ENCODE measurements around the gene FBXL15. TPM values are rescaled to one million over a fixed set of nuclear protein-coding genes. Genes with fewer than 3 reads are reported as not detected.

Gene FBXL15
- total and polyA plus RNA-seq, 2 donors, result 2.0 to 36.6 TPM

DNA sequence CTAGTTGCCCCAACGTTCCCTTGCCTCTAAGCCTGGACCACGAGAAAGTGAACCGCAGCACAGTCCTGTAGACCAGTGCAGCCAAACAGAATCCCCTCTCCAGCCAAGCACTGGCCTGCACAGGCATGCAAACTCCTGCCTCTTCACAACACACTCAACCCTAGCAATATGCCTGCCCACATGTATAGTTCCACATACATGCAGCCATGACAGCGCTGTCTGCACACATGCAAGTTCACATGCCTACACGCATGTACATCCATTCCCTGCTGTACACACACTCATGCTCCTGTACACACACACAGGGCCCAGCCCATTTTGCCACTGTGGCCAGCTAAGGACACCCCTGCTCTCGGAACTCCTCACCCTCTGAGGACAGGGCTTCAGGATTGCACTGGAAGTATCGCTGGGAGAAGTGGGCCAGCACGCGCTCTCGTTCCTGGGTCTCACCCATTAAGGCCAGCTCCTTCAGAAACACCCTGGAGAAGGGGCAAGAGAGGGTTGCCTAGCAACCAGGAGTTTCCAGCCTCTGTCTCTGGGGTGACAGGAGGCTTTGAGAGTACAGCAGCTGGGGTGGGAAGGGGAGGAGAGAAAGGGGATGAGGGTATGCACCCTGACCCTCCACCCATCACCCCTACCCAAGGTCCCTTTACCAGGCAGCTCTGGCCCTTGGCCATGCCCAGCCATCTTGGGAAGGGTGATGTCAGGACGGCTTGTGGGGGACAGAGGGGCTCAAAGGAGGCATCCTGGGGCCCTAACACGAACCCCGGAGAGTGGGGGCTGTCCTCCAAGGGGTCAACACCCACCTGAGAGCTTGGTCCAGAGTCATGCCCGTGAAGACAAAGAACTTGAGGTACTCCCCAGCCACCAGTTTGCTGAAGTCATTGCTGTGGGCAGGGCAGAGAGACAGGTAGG lies 9.0 kb upstream of the FBXL15 start:
- Histone ChIP-seq H3K27ac (ENCODE audit: low read depth) (no peak overlapping the region), H3K4me3 (ENCODE audit: low read depth, low read length) (no peak overlapping the region), H3K4me1 (ENCODE audit: insufficient read depth) (no peaks in the 10 kb centered on the region), H3K36me3 (ENCODE audit: insufficient read depth) (no peaks in the 10 kb centered on the region)
- no peak for DNase-seq (ENCODE audit: extremely low spot score)
- WGBS, result 84% methylated on average over 14 of the region's 14 CpGs

DNA sequence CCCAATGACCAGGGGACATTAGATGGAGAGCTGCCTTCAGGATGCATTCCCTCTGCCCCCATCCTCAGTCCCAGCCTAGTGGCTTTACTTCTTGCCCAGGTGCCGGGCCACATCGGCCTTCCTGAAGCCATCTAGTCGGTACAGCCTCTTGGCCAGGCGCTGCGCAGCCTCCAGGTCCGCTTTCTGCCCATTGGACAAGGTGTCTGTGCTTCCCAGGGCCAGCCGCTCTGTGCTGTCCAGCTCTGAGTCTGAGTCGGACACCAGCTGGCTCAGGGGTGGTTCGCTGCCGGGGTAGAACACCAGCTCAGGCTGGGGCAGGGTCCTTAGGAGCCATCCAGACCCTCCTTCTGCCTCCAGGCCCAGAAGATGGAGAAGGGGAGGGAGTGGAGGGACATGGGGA lies 8.3 kb upstream of the FBXL15 start:
- H3K36me3 ChIP-seq (ENCODE audit: insufficient read depth), result no peaks in the 10 kb centered on the region
- no peak overlapping the region for H3K4me3 ChIP-seq (ENCODE audit: low read depth, low read length)
- H3K27ac ChIP-seq (ENCODE audit: low read depth), result no peak overlapping the region
- 88% methylated on average over 10 of the region's 10 CpGs for WGBS
- no peaks in the 10 kb centered on the region for H3K4me1 ChIP-seq (ENCODE audit: insufficient read depth)
- no peak for DNase-seq (ENCODE audit: extremely low spot score)

DNA sequence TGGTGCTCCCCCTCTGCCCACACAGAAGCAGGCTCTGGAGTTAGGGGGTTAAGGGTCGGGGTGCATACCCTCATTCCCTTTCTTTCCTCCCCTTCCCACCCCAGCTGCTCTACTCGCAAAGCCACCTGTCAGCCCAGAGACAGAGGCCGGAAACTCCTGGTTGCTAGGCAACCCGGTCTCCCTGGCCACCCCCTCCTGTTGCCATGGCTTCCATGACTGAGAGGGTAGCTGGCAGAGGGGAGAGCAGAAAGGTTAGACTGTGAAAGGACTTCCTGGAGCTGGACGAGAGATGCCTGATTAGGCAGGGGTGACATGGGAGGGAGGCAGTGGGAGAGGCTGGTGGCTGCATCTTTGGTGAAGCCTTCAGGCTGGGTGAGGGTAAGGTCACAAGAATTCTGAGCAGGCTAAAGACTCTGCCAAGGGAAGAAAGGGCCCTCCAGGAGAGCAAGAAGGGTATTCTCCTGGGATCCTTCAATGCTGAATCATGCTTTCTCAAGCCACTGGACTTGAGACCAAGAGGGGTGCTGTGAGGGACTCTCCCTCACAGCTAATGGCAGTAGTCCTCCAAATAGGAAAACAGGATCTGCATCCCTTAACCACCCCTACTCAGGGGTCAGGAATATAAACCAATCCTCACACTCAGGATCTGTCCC lies 7.5 kb upstream of the FBXL15 start:
- DNase-seq (ENCODE audit: extremely low spot score), result no peak
- WGBS, result 16% methylated on average over 5 of the region's 5 CpGs

DNA sequence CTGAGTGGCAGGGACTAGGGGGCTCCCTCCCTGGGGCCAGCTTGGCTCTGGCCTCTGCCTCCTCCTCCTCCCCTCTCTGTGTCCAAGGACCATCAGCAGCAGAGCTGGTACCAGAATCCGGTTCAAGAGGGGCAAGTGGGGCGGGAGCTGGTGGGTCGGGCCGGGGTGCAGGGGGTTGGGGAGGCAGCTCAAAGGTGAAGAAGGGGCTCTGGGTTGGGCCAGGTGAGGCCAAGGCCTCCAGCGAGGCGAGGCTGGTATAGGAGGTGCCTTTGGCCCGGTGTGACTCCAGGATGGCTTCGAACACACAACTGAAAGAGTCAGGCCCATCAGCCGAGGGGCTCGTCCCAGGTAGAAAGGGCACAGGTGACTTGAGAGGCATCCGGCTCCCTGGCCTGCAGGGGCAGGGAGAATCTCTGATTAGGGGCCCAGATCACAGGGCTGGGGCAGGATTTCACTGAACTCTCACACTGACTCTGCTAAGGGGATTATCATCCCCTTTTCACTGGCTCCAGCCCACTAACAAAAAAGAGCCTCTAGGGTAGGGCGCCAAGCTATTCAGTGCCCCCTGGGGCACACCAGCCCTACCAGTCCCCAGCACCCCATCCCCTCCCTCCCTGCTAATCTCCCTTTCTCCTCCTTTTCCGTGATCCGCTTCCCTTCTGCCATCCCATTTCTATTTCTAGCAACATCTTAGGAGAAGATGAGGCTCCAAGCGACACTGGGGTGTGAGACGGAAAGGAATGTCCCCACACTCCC lies 6.7 kb upstream of the FBXL15 start:
- DNase-seq (ENCODE audit: extremely low spot score), result no peak
- no peaks in the 10 kb centered on the region for H3K36me3 ChIP-seq (ENCODE audit: insufficient read depth)
- H3K27ac ChIP-seq (ENCODE audit: low read depth), result no peak overlapping the region
- no peaks in the 10 kb centered on the region for H3K4me1 ChIP-seq (ENCODE audit: insufficient read depth)
- H3K4me3 ChIP-seq (ENCODE audit: low read depth, low read length), result no peak overlapping the region
- WGBS, result 77% methylated on average over 16 of the region's 16 CpGs

More for the DNA sequence above, 7.5 kb upstream of the FBXL15 start:
- no peaks in the 10 kb centered on the region for H3K4me1 ChIP-seq (ENCODE audit: insufficient read depth)
- no peak overlapping the region for H3K4me3 ChIP-seq (ENCODE audit: low read depth, low read length)
- H3K36me3 ChIP-seq (ENCODE audit: insufficient read depth), result no peaks in the 10 kb centered on the region
- no peak overlapping the region for H3K27ac ChIP-seq (ENCODE audit: low read depth)

DNA sequence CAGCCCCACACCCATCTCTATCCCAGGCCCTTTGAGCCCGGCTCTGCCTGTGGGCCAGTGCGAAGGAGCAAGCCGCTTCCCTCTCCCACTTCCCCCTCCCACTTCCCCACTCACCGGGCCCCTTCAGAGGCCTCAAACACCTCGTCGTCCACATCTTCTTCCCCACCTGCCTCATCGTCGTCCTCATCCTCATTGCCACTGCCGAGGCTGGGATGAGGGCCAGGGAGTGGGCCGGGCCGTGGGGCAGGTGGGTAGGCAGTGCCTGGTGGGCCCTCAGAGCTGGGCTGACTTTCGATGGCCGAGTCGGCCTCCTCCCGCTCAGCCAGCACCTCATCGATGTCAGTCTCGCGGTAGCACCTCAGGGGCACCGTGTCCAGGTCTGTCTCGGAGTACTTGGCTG lies 5.9 kb upstream of the FBXL15 start:
- no peak overlapping the region for H3K27ac ChIP-seq (ENCODE audit: low read depth)
- no peak for DNase-seq (ENCODE audit: extremely low spot score)
- no peaks in the 10 kb centered on the region for H3K4me1 ChIP-seq (ENCODE audit: insufficient read depth)
- H3K36me3 ChIP-seq (ENCODE audit: insufficient read depth), result no peaks in the 10 kb centered on the region
- no peak overlapping the region for H3K4me3 ChIP-seq (ENCODE audit: low read depth, low read length)
- 45% methylated on average over 20 of the region's 20 CpGs for WGBS

DNA sequence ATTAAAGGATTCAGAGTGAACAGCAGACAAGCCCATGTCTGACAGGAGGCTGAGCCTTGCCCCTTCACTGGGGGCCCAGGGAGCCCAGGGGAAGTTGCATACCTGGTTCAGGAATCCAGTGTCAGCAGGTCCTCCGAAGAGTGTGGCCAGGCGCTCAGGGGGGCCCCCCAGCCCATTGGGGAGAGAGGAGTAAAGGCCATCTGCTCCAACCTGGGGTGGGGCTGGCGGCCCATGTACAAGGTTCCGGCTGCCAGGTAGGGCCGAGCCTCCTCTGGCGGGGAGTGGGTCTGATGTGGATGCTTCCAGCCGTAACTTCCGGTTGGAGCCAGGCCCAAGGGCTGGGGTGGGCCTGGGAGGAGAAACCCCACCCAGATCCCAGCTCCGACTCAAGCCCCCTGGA lies 4.4 kb upstream of the FBXL15 start:
- H3K4me1 ChIP-seq (ENCODE audit: insufficient read depth), result no peaks in the 10 kb centered on the region
- DNase-seq (ENCODE audit: extremely low spot score), result no peak
- H3K4me3 ChIP-seq (ENCODE audit: low read depth, low read length), result no peak overlapping the region
- no peaks in the 10 kb centered on the region for H3K36me3 ChIP-seq (ENCODE audit: insufficient read depth)
- WGBS, result 76% methylated on average over 9 of the region's 9 CpGs
- no peak overlapping the region for H3K27ac ChIP-seq (ENCODE audit: low read depth)

DNA sequence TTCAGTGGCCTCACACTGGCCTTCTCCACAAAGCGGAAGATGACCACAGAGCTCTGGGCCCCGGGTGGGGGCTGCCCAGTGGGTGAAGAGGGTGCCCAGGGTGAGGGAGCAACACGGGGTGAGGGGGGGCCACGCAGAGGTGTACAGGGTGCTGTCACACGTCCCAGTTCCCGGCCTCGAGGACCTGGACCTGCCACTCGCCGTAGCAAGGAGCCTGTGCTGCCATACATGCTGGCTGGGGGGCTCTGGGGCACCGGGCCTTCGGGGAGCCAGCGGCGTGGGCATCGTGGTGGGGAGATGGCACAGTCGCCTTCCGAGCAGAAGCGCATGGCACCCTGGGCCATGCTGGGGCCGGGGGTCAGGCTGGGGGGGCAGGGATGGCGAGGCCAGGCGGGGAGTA lies 3.9 kb upstream of the FBXL15 start:
- H3K36me3 ChIP-seq (ENCODE audit: insufficient read depth), result no peaks in the 10 kb centered on the region
- no peak overlapping the region for H3K4me3 ChIP-seq (ENCODE audit: low read depth, low read length)
- 85% methylated on average over 20 of the region's 20 CpGs for WGBS
- DNase-seq (ENCODE audit: extremely low spot score), result no peak
- H3K4me1 ChIP-seq (ENCODE audit: insufficient read depth), result no peaks in the 10 kb centered on the region
- no peak overlapping the region for H3K27ac ChIP-seq (ENCODE audit: low read depth)

DNA sequence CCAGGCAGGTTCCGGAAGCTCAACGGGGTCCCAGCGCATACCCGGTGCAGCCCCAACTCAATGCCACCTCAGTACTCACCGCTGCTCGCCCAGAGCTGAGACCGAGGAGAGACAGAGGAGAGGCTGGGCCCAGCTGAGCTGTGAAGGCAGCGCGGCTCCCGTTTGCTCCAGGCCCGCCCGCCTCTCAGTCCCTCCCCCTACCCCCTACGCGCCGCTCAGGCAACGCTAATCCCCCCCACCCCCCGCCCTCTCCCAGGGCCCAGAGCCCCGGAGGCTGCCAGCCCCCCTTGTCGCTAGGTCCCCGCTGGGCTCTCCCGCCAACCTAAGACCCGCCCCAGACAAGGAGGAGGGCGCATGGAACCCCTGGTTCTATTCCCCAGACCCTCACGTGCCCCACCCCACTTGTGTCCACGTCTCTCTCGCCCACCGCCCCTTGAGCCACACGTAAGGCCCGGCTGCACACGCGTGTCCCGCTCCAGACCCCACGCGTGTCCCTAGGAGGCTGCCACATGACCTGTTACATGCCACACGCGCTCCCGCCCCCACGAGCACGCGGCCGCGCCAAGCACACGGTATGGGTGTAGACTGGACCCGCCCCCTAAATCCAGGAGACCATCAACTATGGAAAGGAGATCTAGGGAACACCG lies 1.9 kb upstream of the FBXL15 start, which contains the start of gene PSD:
TSS of gene PSD (minus strand) at position 164 of the 647 bp plus-strand sequence. CDS start 1,747 bp downstream, outside the sequence.
- Histone ChIP-seq H3K4me1 (ENCODE audit: insufficient read depth) (no peaks in the 10 kb centered on the region), H3K4me3 (ENCODE audit: low read depth, low read length) (peak within 1 kb of the TSS; percentile 89), H3K36me3 (ENCODE audit: insufficient read depth) (no peaks in the 10 kb centered on the region), H3K27ac (ENCODE audit: low read depth) (no peak within 1 kb of the TSS)
- DNase-seq (ENCODE audit: extremely low spot score), result no peak
- WGBS, result 2% methylated on average over 45 of the region's 45 CpGs

DNA sequence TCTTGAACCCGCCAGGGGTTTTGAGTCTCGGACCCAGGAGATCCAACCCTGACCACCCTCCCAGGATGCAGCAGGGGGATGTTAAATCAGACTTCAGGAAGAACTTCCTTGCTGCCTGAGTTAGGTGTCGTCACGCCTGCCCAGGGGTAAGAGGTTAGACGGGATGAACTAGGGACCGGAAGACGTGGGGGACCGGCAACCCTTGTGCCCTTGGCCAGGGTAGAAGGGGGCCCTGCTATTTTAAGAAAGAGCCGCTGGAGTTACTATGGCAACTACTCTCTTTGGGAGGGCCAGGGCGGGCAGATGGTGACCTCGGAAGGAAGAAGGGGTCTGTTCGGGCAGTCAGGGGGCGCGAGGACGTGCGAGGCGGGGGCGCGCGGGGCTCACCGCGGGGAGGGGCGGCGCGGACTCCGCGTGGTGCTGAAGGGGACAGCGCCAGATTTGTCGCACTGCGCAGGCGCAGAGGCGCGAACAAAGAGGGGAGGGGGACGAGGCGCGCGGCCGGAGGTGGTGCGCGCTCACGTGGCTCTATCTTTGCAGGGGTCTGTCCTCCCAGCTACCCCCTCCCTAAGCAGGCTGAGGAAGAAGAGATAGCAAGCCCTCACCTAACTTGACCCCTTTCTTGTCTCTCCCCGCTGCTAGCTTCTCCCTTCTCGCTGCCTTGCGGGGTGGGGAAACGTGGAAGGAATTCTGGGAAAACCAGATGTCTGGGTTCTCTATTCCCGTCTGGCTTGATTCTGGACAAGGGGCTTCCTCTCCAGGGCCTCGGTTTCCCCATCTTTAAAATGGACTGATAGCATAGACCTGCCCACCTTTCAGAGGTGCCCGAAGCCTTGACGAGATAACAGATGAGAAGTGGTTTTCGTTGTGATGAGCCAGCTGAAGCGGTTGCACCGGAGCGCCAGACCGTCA lies 1.1 kb upstream of the FBXL15 start:
- under 1% methylated on average over 54 of the region's 54 CpGs for WGBS
- Histone ChIP-seq H3K4me3 (ENCODE audit: low read depth, low read length) (peak overlapping the region; percentile 89), H3K4me1 (ENCODE audit: insufficient read depth) (no peaks in the 10 kb centered on the region), H3K36me3 (ENCODE audit: insufficient read depth) (no peaks in the 10 kb centered on the region), H3K27ac (ENCODE audit: low read depth) (no peak overlapping the region)
- no peak for DNase-seq (ENCODE audit: extremely low spot score)

DNA sequence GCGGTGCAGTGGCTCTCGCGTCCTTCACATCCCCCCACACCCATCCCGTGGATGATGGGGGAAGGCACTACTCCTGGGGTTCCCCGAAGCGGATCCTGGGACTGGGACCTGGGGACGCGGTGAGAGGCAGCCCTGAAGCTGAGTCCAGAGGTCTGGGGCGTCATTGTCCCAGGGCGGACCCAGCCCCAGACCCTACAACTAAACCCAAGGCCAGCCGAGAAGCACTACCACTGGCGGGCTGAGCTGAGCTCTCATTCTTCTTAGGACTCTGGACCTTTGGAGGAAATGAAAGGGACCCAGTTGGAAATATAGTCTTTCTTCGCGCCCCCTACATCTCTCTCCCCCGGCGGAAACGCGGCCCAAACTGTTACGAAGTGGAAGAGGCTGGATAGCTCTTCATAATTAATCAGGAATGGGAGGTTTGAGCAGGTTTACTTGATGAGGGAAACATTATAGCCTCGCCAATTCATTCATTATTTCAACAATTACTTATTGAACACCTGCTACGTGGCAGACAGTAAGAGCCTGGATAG lies 389 bp upstream of the FBXL15 start:
- WGBS, result 2% methylated on average over 21 of the region's 21 CpGs

DNA sequence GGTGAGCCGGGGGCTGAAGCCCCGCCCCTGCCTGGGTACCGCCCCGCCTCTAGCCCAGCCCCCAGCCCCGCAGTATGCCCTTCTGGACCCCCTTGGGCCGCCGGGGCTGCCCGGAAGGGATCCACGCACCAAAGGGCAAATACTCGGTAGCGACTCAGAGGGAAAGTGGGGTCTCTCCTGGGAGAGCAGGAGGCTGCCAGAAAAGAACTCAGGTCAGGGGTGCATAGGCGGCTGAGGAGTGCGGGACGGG lies 796 bp downstream of the FBXL15 start:
- Histone ChIP-seq H3K4me1 (ENCODE audit: insufficient read depth) (no peaks in the 10 kb centered on the region), H3K4me3 (ENCODE audit: low read depth, low read length) (peak overlapping the region; percentile 89), H3K27ac (ENCODE audit: low read depth) (peak overlapping the region; percentile 86), H3K36me3 (ENCODE audit: insufficient read depth) (no peaks in the 10 kb centered on the region)
- DNase-seq (ENCODE audit: extremely low spot score), result no peak
- 0% methylated on average over 14 of the region's 14 CpGs for WGBS

More for the DNA sequence above, 389 bp upstream of the FBXL15 start:
- DNase-seq (ENCODE audit: extremely low spot score), result no peak
- Histone ChIP-seq H3K4me1 (ENCODE audit: insufficient read depth) (no peaks in the 10 kb centered on the region), H3K27ac (ENCODE audit: low read depth) (no peak overlapping the region), H3K36me3 (ENCODE audit: insufficient read depth) (no peaks in the 10 kb centered on the region), H3K4me3 (ENCODE audit: low read depth, low read length) (peak overlapping the region; percentile 89)

DNA sequence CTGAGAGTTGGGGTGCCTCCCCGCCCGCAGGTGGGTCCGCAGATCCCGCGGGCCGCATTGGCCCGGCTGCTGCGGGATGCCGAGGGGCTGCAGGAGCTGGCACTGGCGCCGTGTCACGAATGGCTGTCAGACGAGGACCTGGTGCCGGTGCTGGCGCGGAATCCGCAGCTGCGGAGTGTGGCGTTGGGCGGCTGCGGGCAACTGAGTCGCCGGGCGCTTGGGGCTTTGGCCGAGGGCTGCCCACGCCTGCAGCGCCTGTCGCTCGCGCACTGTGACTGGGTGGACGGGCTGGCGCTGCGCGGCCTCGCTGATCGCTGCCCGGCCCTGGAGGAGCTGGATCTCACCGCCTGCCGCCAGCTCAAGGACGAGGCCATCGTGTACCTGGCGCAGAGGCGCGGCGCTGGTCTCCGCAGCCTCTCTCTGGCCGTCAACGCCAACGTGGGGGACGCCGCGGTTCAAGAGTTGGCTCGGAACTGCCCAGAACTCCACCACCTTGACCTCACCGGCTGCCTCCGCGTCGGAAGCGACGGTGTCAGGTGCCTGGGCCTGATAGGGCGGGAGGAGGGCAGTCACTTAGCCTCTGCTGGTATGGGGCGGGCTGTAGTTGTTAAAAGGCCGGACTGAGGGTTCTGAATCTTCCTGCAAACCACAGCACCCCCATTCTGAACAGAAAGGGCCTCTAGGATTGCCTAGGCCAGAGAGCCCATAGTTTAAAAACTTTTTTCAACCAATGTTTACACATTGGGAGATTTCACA lies 1.3 kb downstream of the FBXL15 start:
- no peaks in the 10 kb centered on the region for H3K36me3 ChIP-seq (ENCODE audit: insufficient read depth)
- no peaks in the 10 kb centered on the region for H3K4me1 ChIP-seq (ENCODE audit: insufficient read depth)
- peak overlapping the region; percentile 89 for H3K4me3 ChIP-seq (ENCODE audit: low read depth, low read length)
- no peak for DNase-seq (ENCODE audit: extremely low spot score)
- peak overlapping the region; percentile 86 for H3K27ac ChIP-seq (ENCODE audit: low read depth)
- 2% methylated on average over 62 of the region's 62 CpGs for WGBS

Data from urinary bladder (tissue), 4 donors.